Measurements from ENCODE around the gene UBE2L5.

DNA sequence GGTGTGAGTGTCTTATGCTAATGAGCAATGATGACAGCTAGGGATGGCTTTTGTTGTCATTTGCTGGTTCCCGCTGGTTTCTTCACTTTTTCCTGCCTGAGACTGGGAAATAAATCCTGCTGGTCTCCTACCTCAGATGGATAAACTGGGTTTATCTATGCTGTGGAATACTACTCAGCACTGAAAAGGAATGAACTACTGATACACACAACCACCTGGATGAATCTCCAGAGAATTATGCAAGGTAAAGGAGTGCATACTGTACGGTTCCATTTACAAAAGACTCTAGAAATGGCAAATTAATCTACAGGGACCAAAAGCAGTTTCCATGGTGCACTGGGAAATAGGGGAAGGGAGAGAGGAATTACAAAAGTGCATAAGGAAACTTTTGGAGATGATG lies 41.2 kb upstream of the UBE2L5 start:
- TF ChIP-seq, protein P1, sequence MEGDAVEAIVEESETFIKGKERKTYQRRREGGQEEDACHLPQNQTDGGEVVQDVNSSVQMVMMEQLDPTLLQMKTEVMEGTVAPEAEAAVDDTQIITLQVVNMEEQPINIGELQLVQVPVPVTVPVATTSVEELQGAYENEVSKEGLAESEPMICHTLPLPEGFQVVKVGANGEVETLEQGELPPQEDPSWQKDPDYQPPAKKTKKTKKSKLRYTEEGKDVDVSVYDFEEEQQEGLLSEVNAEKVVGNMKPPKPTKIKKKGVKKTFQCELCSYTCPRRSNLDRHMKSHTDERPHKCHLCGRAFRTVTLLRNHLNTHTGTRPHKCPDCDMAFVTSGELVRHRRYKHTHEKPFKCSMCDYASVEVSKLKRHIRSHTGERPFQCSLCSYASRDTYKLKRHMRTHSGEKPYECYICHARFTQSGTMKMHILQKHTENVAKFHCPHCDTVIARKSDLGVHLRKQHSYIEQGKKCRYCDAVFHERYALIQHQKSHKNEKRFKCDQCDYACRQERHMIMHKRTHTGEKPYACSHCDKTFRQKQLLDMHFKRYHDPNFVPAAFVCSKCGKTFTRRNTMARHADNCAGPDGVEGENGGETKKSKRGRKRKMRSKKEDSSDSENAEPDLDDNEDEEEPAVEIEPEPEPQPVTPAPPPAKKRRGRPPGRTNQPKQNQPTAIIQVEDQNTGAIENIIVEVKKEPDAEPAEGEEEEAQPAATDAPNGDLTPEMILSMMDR (conservative IDR thresholded peaks at IDR 0.05), result no peak
- no peak for TF ChIP-seq ZFX (IDR thresholded peaks at IDR 0.05)
